GM23338 (cell line): ENCODE results near the gene TTYH3. TPM values are rescaled to one million over a fixed set of nuclear protein-coding genes. Genes with fewer than 3 reads are reported as not detected.

Source experiments
- ATAC-seq: fragments of 200-7000 bp; cut with Tn5 transposase; 3 replicates; pipeline ENCODE4 v1.9.1; 2020
- DNase-seq: peaks from one replicate; pipeline ENCODE4 v3.0.0-alpha.2; 2015; ENCODE audit warnings: low spot score
- H2AFZ ChIP-seq: fragments of 200-600 bp; sonication (generic); 2 replicates; pipeline ENCODE4 v1.8.0; 2016; ENCODE audit warnings: antibody characterized with exemption, mild to moderate bottlenecking, moderate library complexity
- H3F3A ChIP-seq: fragments of 200-600 bp; sonication (generic); replicated peaks from 2 replicates; pipeline ENCODE4 v1.8.0; 2017; ENCODE audit warnings: antibody characterized with exemption, mixed run types, low read depth
- H3K27ac ChIP-seq: fragments of 200-600 bp; sonication (generic); 2 replicates; pipeline ENCODE4 v1.6.1; 2016; ENCODE audit warnings: low read depth
- H3K27me3 ChIP-seq: fragments of 200-600 bp; sonication (generic); 2 replicates; pipeline ENCODE4 v1.8.0; 2016; ENCODE audit warnings: mild to moderate bottlenecking, mixed run types, moderate library complexity; ENCODE audit not compliant: insufficient read depth
- H3K36me3 ChIP-seq: fragments of 200-600 bp; sonication (generic); 2 replicates; pipeline ENCODE4 v1.8.0; 2016; ENCODE audit warnings: mild to moderate bottlenecking; ENCODE audit not compliant: insufficient read depth
- H3K4me1 ChIP-seq: fragments of 200-600 bp; sonication (generic); 2 replicates; pipeline ENCODE4 v1.8.0; 2016; ENCODE audit warnings: mild to moderate bottlenecking, moderate library complexity; ENCODE audit not compliant: insufficient read depth
- H3K4me2 ChIP-seq: fragments of 200-600 bp; sonication (generic); 2 replicates; pipeline ENCODE4 v1.7.1; 2017; ENCODE audit warnings: mixed run types
- H3K4me3 ChIP-seq: fragments of 200-600 bp; sonication (generic); 2 replicates; pipeline ENCODE4 v1.6.1; 2016; ENCODE audit warnings: mixed run types
- H3K79me2 ChIP-seq: fragments of 200-600 bp; sonication (generic); replicated peaks from 2 replicates; pipeline ENCODE4 v1.8.0; 2017; ENCODE audit warnings: mild to moderate bottlenecking; ENCODE audit not compliant: insufficient read depth
- H3K9me2 ChIP-seq: fragments of 200-600 bp; sonication (generic); 2 replicates; pipeline ENCODE4 v1.8.0; 2017; ENCODE audit not compliant: insufficient read depth
- H4K20me1 ChIP-seq: fragments of 200-600 bp; sonication (generic); replicated peaks from 2 replicates; pipeline ENCODE4 v1.8.0; 2017; ENCODE audit warnings: mild to moderate bottlenecking; ENCODE audit not compliant: insufficient read depth
- H3K27ac Mint-ChIP-seq: 2 replicates; pipeline ENCODE4 v1.8.0; 2020; ENCODE audit warnings: inconsistent platforms, mild to moderate bottlenecking, moderate library complexity, mixed read lengths
- H3K27me3 Mint-ChIP-seq: 3 replicates; pipeline ENCODE4 v1.8.0; 2022; ENCODE audit warnings: low read depth, mild to moderate bottlenecking, moderate library complexity, mixed read lengths, inconsistent platforms; ENCODE audit not compliant: insufficient read depth, poor library complexity
- H3K36me3 Mint-ChIP-seq: 3 replicates; pipeline ENCODE4 v1.8.0; 2021; ENCODE audit warnings: low read depth, mild to moderate bottlenecking, inconsistent platforms, moderate library complexity, mixed read lengths
- H3K4me1 Mint-ChIP-seq: 3 replicates; pipeline ENCODE4 v1.8.0; 2020; ENCODE audit warnings: mild to moderate bottlenecking, inconsistent platforms, mixed read lengths
- H3K4me3 Mint-ChIP-seq: 3 replicates; pipeline ENCODE4 v1.8.0; 2021; ENCODE audit warnings: moderate library complexity, mild to moderate bottlenecking, inconsistent platforms, mixed read lengths
- H3K9me3 Mint-ChIP-seq: 3 replicates; pipeline ENCODE4 v1.8.0; 2020; ENCODE audit warnings: moderate library complexity, mild to moderate bottlenecking, inconsistent platforms, mixed read lengths
- ETS1 ChIP-seq: IDR thresholded peaks from 2 replicates; pipeline ENCODE4 v1.6.1; 2016; ENCODE audit warnings: antibody characterized with exemption
- JUNB ChIP-seq: IDR thresholded peaks from one replicate; pipeline ENCODE4 v1.6.1; 2016; ENCODE audit warnings: antibody characterized with exemption; ENCODE audit not compliant: unreplicated experiment
- STAT1 ChIP-seq: IDR thresholded peaks from one replicate; pipeline ENCODE4 v1.6.1; 2016; ENCODE audit warnings: antibody characterized with exemption; ENCODE audit not compliant: unreplicated experiment
- ZNF462 ChIP-seq: fragments of 250-450 bp; sonication (Bioruptor Pico); IDR thresholded peaks from 2 replicates; pipeline ENCODE4 v1.5.0; 2020; ENCODE audit warnings: mild to moderate bottlenecking, moderate library complexity
- polyA plus RNA-seq: library from polyadenylated mRNA; unstranded; fragments of >200 nt; fragmentation: Nextera tagmentation; extraction: Ambion mirVana; gene quantifications from 2 replicates; pipeline ENCODE4 v1.2.1, GENCODE V29; 2016
- total RNA-seq: library from RNA; depleted of rRNA; stranded (reverse); fragments of >200 nt; shearing (Covaris generic); gene quantifications from 2 replicates; pipeline ENCODE4 v1.2.3, GENCODE V29; 2014

The TTYH3 gene
- total and polyA plus RNA-seq, 2 experiments from 2014 or later: 59.6 to 126 TPM

GRCh38 chr7:2644220-2644561 is 12.4 kb downstream of the TTYH3 start:
- Mint-ChIP-seq H3K27ac (peak overlapping the region; percentile 95), H3K4me3 (no peak overlapping the region), H3K27me3 (peaks cover 24% of the 10 kb centered on the region), H3K9me3 (no peaks in the 10 kb centered on the region), H3K36me3 (peaks cover 4% of the 10 kb centered on the region; the same call in 1 of the 3 replicates), H3K4me1 (peaks cover 28% of the 10 kb centered on the region)
- no peak overlapping the region for H2AFZ ChIP-seq
- H3K4me3 ChIP-seq: no peak overlapping the region
- no peaks in the 10 kb centered on the region for H3K27me3 ChIP-seq
- no peaks in the 10 kb centered on the region for H3K9me2 ChIP-seq
- 0 out of 2 replicates have a peak, but pooled peaks cover 4% of the 10 kb centered on the region for H3F3A ChIP-seq
- peak overlapping the region; percentile 94 for H3K27ac ChIP-seq
- DNase-seq (no peak), ATAC-seq (no peak)
- no peaks in the 10 kb centered on the region; the same call in 1 of the 2 replicates for H3K36me3 ChIP-seq
- H3K4me1 ChIP-seq: peaks cover 35% of the 10 kb centered on the region
- TF ChIP-seq JUNB (no peak), STAT1 (no peak), ETS1 (no peak), ZNF462 (no peak)
- H3K4me2 ChIP-seq: 0 out of 2 replicates have a peak overlapping the region, but pooled peaks have one; percentile 72
- peaks cover 38% of the 10 kb centered on the region for H3K79me2 ChIP-seq
- no peaks in the 10 kb centered on the region; the same call in 1 of the 2 replicates for H4K20me1 ChIP-seq
